Measurements from ENCODE around the gene SLC34A1.
A peak's percentile ranks its signal among the peaks of the same experiment; 100 is the strongest.
"Not testable (repeated sequence)": the region's sequence is repeated elsewhere in the genome, so short reads cannot be mapped to it uniquely, and the experiment has no call there.

SLC34A1 gene

DNA sequence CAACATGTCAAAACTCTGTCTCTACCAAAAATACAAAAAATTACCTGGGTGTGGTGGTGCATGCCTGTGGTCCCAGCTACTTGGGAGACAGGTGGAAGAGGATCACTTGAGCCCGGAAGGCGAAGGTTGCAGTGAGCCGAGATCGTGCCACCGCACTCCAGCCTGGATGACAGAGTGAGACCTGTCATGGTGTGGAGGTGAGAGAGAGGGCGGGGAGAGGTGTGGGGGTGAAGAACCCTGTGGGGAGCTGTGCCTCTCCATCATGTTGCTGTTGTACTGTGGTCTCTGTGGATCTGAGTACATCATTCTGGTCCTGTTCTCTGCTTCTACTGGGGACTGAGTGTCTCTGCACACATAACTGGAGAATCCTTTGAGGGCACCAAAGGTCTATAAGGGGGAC lies 11.3 kb upstream of the SLC34A1 start:
- Histone ChIP-seq H3K9me3 (ENCODE audit: low read depth, low read length) (no peaks in the 10 kb centered on the region), H3K9ac (ENCODE audit: insufficient read length) (no peak overlapping the region), H3K4me3 (no peak overlapping the region), H3K27ac (no peak overlapping the region), H3K36me3 (ENCODE audit: insufficient read depth, low read length) (no peaks in the 10 kb centered on the region)
- DNase-seq (ENCODE audit: low read depth, low spot score), result no peak
- no peak for TF ChIP-seq EZH2 (IDR thresholded peaks at IDR 0.05)
- TF ChIP-seq FOXP2 (optimal IDR thresholded peaks at IDR 0.05; ENCODE audit: control extremely low read depth, extremely low read length, insufficient read depth), result no peak
- no peak for TF ChIP-seq POLR2AphosphoS5 (IDR thresholded peaks at IDR 0.05; ENCODE audit: borderline replicate concordance, low read depth, low read length)

DNA sequence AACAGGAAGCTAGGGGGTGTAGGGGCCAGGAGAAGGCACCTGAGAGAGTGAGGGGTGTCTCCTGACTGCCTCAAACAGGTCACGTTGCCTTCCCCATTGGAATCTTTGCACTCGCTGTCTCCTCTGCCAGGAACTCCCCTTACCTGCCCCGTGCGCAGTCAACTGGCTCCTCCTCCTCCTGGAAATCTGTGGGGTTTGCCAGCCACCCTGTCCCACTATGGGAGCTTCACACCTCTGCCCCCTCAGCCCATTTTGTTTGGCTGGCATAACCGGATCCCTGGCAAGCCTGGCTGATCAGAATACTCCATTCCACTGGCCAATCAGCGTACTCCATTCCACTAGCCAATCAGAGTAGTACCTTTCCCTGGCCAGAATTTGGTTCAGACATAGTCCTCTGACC lies 10.4 kb upstream of the SLC34A1 start:
- no peak for TF ChIP-seq EZH2 (IDR thresholded peaks at IDR 0.05)
- Histone ChIP-seq H3K9ac (ENCODE audit: insufficient read length) (no peak overlapping the region), H3K27ac (no peak overlapping the region), H3K9me3 (ENCODE audit: low read depth, low read length) (no peaks in the 10 kb centered on the region), H3K4me3 (no peak overlapping the region), H3K36me3 (ENCODE audit: insufficient read depth, low read length) (no peaks in the 10 kb centered on the region)
- DNase-seq (ENCODE audit: low read depth, low spot score), result no peak

DNA sequence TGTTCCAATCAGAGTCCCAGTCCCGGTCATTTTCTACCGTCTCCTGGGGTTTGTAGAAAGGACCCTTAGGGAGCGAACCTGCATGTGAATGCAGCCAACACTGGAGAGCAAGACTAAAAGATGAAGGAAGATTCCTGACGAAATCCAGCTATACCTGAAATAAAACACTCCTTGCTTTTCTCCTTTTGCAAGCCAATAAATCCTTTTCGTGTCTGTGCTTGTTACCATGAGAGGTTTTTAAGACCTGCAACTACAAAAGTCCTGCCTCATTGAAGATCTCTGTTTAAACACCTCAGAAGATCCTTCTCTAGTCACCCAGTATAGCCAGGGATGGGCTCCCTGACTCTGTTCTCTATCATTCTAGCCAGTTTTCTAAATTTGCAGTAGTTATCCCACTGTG lies 10.0 kb upstream of the SLC34A1 start:
- DNase-seq (ENCODE audit: low read depth, low spot score), result no peak
- no peak overlapping the region for H3K9ac ChIP-seq (ENCODE audit: insufficient read length)
- TF ChIP-seq EZH2 (IDR thresholded peaks at IDR 0.05) (no peak), POLR2AphosphoS5 (IDR thresholded peaks at IDR 0.05; ENCODE audit: borderline replicate concordance, low read depth, low read length) (no peak), FOXP2 (optimal IDR thresholded peaks at IDR 0.05; ENCODE audit: control extremely low read depth, extremely low read length, insufficient read depth) (no peak)
- H3K4me3 ChIP-seq, result no peak overlapping the region
- H3K27ac ChIP-seq, result no peak overlapping the region
- no peaks in the 10 kb centered on the region for H3K9me3 ChIP-seq (ENCODE audit: low read depth, low read length)
- no peaks in the 10 kb centered on the region for H3K36me3 ChIP-seq (ENCODE audit: insufficient read depth, low read length)

DNA sequence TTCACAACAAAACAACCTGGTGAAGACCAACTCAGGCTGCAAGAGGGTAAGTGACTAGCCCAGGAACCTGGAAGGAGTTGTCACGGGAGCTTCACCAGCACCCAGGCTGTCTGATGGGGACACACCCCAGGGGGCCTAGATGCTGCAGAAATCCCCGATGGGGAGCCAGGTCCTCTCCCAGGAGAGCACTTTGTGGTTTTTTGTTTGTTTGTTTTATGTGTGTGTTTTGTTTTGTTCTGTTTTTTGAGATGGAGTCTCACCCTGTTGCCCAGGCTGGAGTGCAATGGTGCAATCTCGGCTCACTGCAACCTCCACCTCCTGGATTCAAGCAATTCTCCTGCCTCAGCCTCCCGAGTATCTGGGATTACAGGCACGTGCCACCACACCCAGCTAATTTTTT lies 8.7 kb upstream of the SLC34A1 start:
- not testable (repeated sequence) for H3K36me3 ChIP-seq (ENCODE audit: insufficient read depth, low read length); DNase-seq (ENCODE audit: low read depth, low spot score); H3K9ac ChIP-seq (ENCODE audit: insufficient read length); H3K4me3 ChIP-seq; H3K27ac ChIP-seq; H3K9me3 ChIP-seq (ENCODE audit: low read depth, low read length)

DNA sequence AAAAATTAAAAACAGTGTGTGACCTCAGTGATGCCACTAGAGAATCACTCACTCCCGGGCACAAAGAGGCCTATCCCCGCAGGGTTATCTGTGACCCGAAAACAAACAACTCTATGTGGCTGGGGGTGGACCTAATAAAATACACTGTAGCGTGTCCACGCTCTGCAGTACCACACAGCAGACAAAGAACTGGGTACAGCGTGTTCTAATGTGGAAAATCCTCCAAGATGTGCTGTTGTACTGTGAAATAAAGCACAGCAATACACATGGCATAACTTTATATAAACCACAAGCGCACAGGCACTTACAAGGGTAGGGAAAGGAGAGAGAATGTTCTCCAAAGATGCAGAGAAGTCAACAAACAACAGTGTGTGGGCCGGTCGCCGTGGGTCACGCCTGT lies 8.1 kb upstream of the SLC34A1 start:
- Histone ChIP-seq H3K36me3 (ENCODE audit: insufficient read depth, low read length) (no peaks in the 10 kb centered on the region), H3K9me3 (ENCODE audit: low read depth, low read length) (no peaks in the 10 kb centered on the region), H3K4me3 (no peak overlapping the region), H3K27ac (no peak overlapping the region), H3K9ac (ENCODE audit: insufficient read length) (no peak overlapping the region)
- DNase-seq (ENCODE audit: low read depth, low spot score), result no peak
- TF ChIP-seq POLR2AphosphoS5 (IDR thresholded peaks at IDR 0.05; ENCODE audit: borderline replicate concordance, low read depth, low read length) (no peak), FOXP2 (optimal IDR thresholded peaks at IDR 0.05; ENCODE audit: control extremely low read depth, extremely low read length, insufficient read depth) (no peak), EZH2 (IDR thresholded peaks at IDR 0.05) (no peak)

DNA sequence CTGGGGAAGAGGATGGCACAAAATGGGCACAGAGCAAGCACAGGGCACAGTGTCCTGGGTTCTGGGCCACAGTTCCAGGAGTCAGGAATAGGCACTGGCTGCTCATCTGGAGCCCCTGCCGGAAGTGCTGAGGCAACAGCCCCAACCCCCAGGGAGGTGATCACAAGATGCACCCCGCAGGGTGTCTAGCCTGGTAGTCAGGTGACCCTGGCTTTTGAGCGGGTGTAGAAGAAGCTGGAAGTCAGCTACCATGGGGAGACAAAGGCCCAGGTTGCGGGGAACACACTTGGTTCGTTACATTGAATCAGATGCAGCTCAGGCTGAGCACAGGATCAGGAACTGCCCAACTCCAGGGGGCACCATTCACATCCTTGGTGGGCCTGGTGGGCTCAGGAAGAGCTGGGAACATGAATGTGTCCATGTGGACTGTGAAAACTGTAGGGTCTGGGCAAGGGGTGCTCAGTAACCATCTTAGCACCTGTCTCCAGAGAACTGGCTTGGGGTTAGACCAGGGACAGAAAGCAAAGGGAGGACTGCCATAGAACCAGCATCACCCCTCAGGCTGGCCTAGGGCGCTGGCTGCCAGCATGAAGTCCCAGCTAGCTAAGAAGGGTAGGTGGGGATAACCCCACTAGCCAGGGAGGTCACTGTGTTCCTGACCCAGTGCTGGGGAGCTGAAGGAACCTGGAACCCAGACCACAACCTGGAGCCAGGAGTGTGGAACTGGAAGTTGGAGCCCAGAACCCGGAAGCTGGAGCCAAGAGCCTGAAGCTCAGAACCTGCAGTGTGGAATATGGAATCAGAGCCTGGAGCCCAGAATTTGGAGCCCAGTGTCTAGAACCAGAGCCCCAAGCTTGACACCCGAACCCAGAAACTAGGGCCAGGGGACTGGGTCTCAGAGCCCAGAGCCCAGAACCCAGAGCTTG lies 6.1 kb upstream of the SLC34A1 start:
- H3K9me3 ChIP-seq (ENCODE audit: low read depth, low read length), result no peaks in the 10 kb centered on the region
- no peak for DNase-seq (ENCODE audit: low read depth, low spot score)
- TF ChIP-seq POLR2AphosphoS5 (IDR thresholded peaks at IDR 0.05; ENCODE audit: borderline replicate concordance, low read depth, low read length) (no peak), FOXP2 (optimal IDR thresholded peaks at IDR 0.05; ENCODE audit: control extremely low read depth, extremely low read length, insufficient read depth) (no peak), EZH2 (IDR thresholded peaks at IDR 0.05) (no peak)
- no peaks in the 10 kb centered on the region for H3K36me3 ChIP-seq (ENCODE audit: insufficient read depth, low read length)
- H3K4me3 ChIP-seq, result no peak overlapping the region
- no peak overlapping the region for H3K9ac ChIP-seq (ENCODE audit: insufficient read length)
- H3K27ac ChIP-seq, result no peak overlapping the region

DNA sequence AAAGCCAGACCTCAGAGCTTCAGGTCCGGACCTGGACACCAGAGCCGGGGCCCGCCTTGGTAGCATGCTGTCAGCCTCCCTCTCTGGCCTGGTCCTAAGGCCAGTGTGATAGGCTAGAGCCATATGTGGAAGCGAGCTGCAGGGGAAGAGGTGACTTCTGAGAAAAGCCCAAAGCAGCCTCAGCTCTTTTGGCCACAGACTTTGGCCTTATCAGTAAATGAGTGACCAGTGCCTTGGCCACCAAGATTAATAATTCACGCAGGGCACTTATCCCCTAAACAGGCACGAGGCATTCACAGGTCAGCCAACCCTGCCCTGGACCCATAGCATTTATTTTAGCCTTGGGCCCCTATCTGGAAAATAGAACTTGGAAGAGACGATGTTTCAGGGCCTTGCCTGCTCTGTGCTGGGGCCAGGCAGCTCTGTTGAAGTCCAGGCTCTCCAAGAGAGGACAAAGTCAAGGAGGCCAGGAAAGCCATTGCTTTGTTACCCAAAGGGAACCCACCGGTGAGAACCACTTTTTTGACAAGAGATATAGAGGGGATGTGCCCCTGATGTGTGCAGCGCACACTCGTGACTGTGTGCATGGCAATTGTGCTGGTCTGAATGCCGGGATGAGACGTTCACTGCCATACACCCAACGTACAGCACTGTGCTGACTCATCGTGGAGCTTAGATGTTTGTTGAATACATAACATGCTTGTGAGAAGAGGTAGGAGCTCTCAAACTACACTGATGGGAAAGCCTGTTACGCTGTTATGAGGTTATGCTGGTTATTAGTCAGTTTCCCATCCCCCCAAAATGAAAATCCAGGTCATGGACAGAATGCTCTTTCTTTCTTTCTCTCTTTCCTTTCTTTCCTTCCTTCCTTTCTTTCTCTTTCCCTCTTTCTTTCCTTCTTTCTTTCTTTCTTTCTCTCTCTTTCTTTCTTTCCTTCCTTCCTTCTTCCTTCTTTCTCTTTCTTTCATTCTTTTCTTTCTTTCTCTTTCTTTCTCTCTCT lies 5.0 kb upstream of the SLC34A1 start:
- no peak for DNase-seq (ENCODE audit: low read depth, low spot score)

DNA sequence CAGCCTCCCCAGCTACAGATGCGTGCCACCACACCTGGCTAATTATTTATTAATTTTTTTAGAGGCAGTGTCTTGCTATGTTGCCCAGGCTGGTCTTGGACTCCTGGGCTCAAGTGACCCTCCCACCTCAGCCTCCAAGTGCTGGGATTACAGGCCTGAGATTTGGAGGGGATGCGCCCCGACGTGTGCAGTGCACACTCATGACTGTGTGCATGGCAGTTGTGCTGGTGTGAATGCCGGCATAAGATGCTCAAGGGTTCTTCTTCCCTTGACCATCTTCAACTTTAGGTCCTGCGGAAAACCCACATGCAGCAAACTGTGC lies 3.5 kb upstream of the SLC34A1 start:
- H3K4me3 ChIP-seq, result no peak overlapping the region
- DNase-seq (ENCODE audit: low read depth, low spot score), result no peak
- H3K36me3 ChIP-seq (ENCODE audit: insufficient read depth, low read length), result no peaks in the 10 kb centered on the region
- TF ChIP-seq POLR2AphosphoS5 (IDR thresholded peaks at IDR 0.05; ENCODE audit: borderline replicate concordance, low read depth, low read length) (no peak), FOXP2 (optimal IDR thresholded peaks at IDR 0.05; ENCODE audit: control extremely low read depth, extremely low read length, insufficient read depth) (no peak), EZH2 (IDR thresholded peaks at IDR 0.05) (no peak)
- H3K27ac ChIP-seq, result no peak overlapping the region
- H3K9me3 ChIP-seq (ENCODE audit: low read depth, low read length), result no peaks in the 10 kb centered on the region
- no peak overlapping the region for H3K9ac ChIP-seq (ENCODE audit: insufficient read length)

More for the DNA sequence above, 5.0 kb upstream of the SLC34A1 start:
- no peaks in the 10 kb centered on the region for H3K9me3 ChIP-seq (ENCODE audit: low read depth, low read length)
- H3K27ac ChIP-seq, result peak overlapping the region; percentile 68
- no peak overlapping the region for H3K9ac ChIP-seq (ENCODE audit: insufficient read length)
- TF ChIP-seq FOXP2 (optimal IDR thresholded peaks at IDR 0.05; ENCODE audit: control extremely low read depth, extremely low read length, insufficient read depth) (no peak), EZH2 (IDR thresholded peaks at IDR 0.05) (no peak), POLR2AphosphoS5 (IDR thresholded peaks at IDR 0.05; ENCODE audit: borderline replicate concordance, low read depth, low read length) (no peak)
- H3K36me3 ChIP-seq (ENCODE audit: insufficient read depth, low read length), result no peaks in the 10 kb centered on the region
- H3K4me3 ChIP-seq, result no peak overlapping the region
